Measurements from ENCODE around the gene KLF14.

GRCh38 chr7:130697820-130698219, 36.2 kb downstream of the KLF14 start:
- TF ChIP-seq CTCF (IDR thresholded peaks at IDR 0.05) (no peak), POLR2A (IDR thresholded peaks at IDR 0.05) (no peak)

All from uterus (tissue), 2 donors.